NCI-H345 (cell line): Measurements from ENCODE around the gene GIPC2.

Source experiments
- DNase-seq: peaks from one replicate; lab custom pipeline; 2025; lab: John Stamatoyannopoulos, UW

The GIPC2 gene

GRCh38 chr1:78145105-78145580, 99.4 kb downstream of the GIPC2 start:
- DNase-seq, result peak; percentile 51

- no peak for DNase-seq
These were observed 100.5 kb downstream of the GIPC2 start for GRCh38 chr1:78146205-78146771.

GRCh38 chr1:78147031-78147430, 101.3 kb downstream of the GIPC2 start:
- DNase-seq, result no peak

- DNase-seq, result no peak
These were observed 107.4 kb downstream of the GIPC2 start for GRCh38 chr1:78153092-78153736.

- no peak for DNase-seq
These were observed 109.4 kb downstream of the GIPC2 start for GRCh38 chr1:78155121-78155520.

- DNase-seq, result no peak
These were observed 111.2 kb downstream of the GIPC2 start for GRCh38 chr1:78156805-78157521.

- no peak for DNase-seq
These were observed 120.0 kb downstream of the GIPC2 start for GRCh38 chr1:78165816-78166215.

GRCh38 chr1:78168306-78168705, 122.5 kb downstream of the GIPC2 start:
- no peak for DNase-seq

GRCh38 chr1:78170859-78171258, 125.1 kb downstream of the GIPC2 start:
- no peak for DNase-seq

- no peak for DNase-seq
These were observed 126.2 kb downstream of the GIPC2 start for GRCh38 chr1:78171736-78172590.

GRCh38 chr1:78176448-78176847, 130.7 kb downstream of the GIPC2 start:
- peak; percentile 95 for DNase-seq

GRCh38 chr1:78177708-78178270, 132.0 kb downstream of the GIPC2 start:
- no peak for DNase-seq

- no peak for DNase-seq
These were observed 133.1 kb downstream of the GIPC2 start for GRCh38 chr1:78178816-78179215.

- no peak for DNase-seq
These were observed 138.8 kb downstream of the GIPC2 start for GRCh38 chr1:78184460-78185072.
